Astrocyte (in vitro differentiated cells and primary cell): ENCODE measurements around the gene TMPO. TPM values are rescaled to one million over a fixed set of nuclear protein-coding genes. Genes with fewer than 3 reads are reported as not detected.

Experiments used
- DNase-seq: peaks from one replicate; pipeline ENCODE4 v3.0.0-alpha.2; 2010; ENCODE audit warnings: low read depth
- FAIRE-seq: peaks from 2 replicates; lab custom pipeline; 2011; peaks lifted over from hg19 to GRCh38; lab: Jason Lieb, UNC
- H2AFZ ChIP-seq: 2 replicates; pipeline ENCODE4 v1.6.0; 2012; ENCODE audit warnings: low read depth, low read length, inconsistent platforms
- H3K27ac ChIP-seq: 2 replicates; pipeline ENCODE4 v1.5.1; 2011; ENCODE audit warnings: low read depth, low read length, inconsistent platforms
- H3K27me3 ChIP-seq: 2 replicates; pipeline ENCODE4 v1.6.0; 2011; ENCODE audit warnings: low read length, inconsistent platforms; ENCODE audit not compliant: insufficient read depth
- H3K36me3 ChIP-seq: 2 replicates; pipeline ENCODE4 v1.5.1; 2011; ENCODE audit warnings: low read length, inconsistent platforms; ENCODE audit not compliant: insufficient read depth
- H3K4me1 ChIP-seq: 2 replicates; pipeline ENCODE4 v1.5.1; 2011; ENCODE audit warnings: low read length, inconsistent platforms; ENCODE audit not compliant: insufficient read depth
- H3K4me2 ChIP-seq: 2 replicates; pipeline ENCODE4 v1.6.0; 2012; ENCODE audit warnings: low read length, inconsistent platforms
- H3K4me3 ChIP-seq: 2 replicates; pipeline ENCODE4 v1.5.1; 2011; ENCODE audit warnings: low read depth, mild to moderate bottlenecking, low read length, inconsistent platforms; ENCODE audit not compliant: insufficient read depth
- H3K79me2 ChIP-seq: 2 replicates; pipeline ENCODE4 v1.6.0; 2012; ENCODE audit warnings: mild to moderate bottlenecking, low read length, inconsistent platforms; ENCODE audit not compliant: insufficient read depth
- H3K9ac ChIP-seq: 2 replicates; pipeline ENCODE4 v1.6.0; 2012; ENCODE audit warnings: mild to moderate bottlenecking, low read length, inconsistent platforms
- H3K9me3 ChIP-seq: 2 replicates; pipeline ENCODE4 v1.5.1; 2012; ENCODE audit warnings: low read depth, mild to moderate bottlenecking, low read length, inconsistent platforms; ENCODE audit not compliant: insufficient read depth
- H4K20me1 ChIP-seq: 2 replicates; pipeline ENCODE4 v1.6.0; 2012; ENCODE audit warnings: low read length, inconsistent platforms; ENCODE audit not compliant: insufficient read depth
- H3K27ac Mint-ChIP-seq: one replicate; pipeline ENCODE4 v1.8.0; 2021; ENCODE audit warnings: mild to moderate bottlenecking, mixed read lengths; ENCODE audit not compliant: unreplicated experiment
- H3K27me3 Mint-ChIP-seq: one replicate; pipeline ENCODE4 v1.8.0; 2021; ENCODE audit warnings: low read depth, mixed read lengths; ENCODE audit not compliant: unreplicated experiment
- H3K36me3 Mint-ChIP-seq: one replicate; pipeline ENCODE4 v1.8.0; 2021; ENCODE audit warnings: low read depth, mixed read lengths; ENCODE audit not compliant: unreplicated experiment
- H3K4me1 Mint-ChIP-seq: one replicate; pipeline ENCODE4 v1.8.0; 2021; ENCODE audit warnings: low read depth, mixed read lengths; ENCODE audit not compliant: unreplicated experiment
- H3K4me3 Mint-ChIP-seq: one replicate; pipeline ENCODE4 v1.8.0; 2021; ENCODE audit warnings: mild to moderate bottlenecking, moderate library complexity, mixed read lengths; ENCODE audit not compliant: unreplicated experiment
- H3K9me3 Mint-ChIP-seq: one replicate; pipeline ENCODE4 v1.8.0; 2021; ENCODE audit warnings: mild to moderate bottlenecking, mixed read lengths; ENCODE audit not compliant: unreplicated experiment
- EZH2 ChIP-seq: IDR thresholded peaks from 2 replicates; pipeline ENCODE4 v1.6.1; 2012; ENCODE audit warnings: mild to moderate bottlenecking, low read length, inconsistent platforms; ENCODE audit not compliant: insufficient read depth
- total RNA-seq: library from RNA; stranded (reverse); gene quantifications from 2 replicates; pipeline ENCODE4 v1.2.1, GENCODE V29; 2021
- TF ChIP-seq, protein P1 (sequence below): IDR thresholded peaks from 2 replicates; pipeline ENCODE4 v1.5.1; 2011; ENCODE audit warnings: low read depth, mild to moderate bottlenecking, inconsistent platforms, low read length, moderate library complexity; ENCODE audit not compliant: insufficient read depth

TMPO gene
- total RNA-seq, 1 donor from 2014 or later, result 39.2 TPM

- DNase-seq (no peak), FAIRE-seq (no peak)
- no peak overlapping the region for H3K27ac Mint-ChIP-seq
Observed at GRCh38 chr12:98471085-98471484, 44.3 kb upstream of the TMPO start.

DNA sequence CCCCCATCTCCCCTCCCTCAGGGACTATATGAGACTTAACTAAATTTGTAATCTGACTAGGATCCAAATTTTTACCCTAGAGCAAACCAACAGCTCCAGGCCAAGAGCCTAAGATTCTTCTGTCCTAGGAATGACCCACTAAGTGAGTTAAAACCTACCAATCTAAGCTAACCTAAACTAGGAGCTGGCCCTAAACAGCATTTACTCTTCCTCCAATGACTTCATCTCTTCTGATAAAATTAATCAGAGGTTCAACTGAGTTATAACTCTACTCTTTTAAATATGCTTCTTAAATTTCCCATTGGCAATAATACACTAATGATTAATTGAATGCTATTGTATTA lies 39.9 kb upstream of the TMPO start:
- H3K9me3 ChIP-seq, result no peaks in the 10 kb centered on the region
- peak overlapping the region; percentile 99 for H3K27ac Mint-ChIP-seq
- no peaks in the 10 kb centered on the region for H3K36me3 ChIP-seq
- no peak for DNase-seq
- H3K79me2 ChIP-seq, result no peaks in the 10 kb centered on the region
- no peaks in the 10 kb centered on the region for H3K36me3 Mint-ChIP-seq
- H3K27me3 ChIP-seq, result no peaks in the 10 kb centered on the region
- H4K20me1 ChIP-seq, result no peaks in the 10 kb centered on the region
- H3K9me3 Mint-ChIP-seq, result no peaks in the 10 kb centered on the region
- peak overlapping the region; percentile 2 for H2AFZ ChIP-seq
- peaks cover 3% of the 10 kb centered on the region for H3K4me1 ChIP-seq
- no peak overlapping the region for H3K4me3 Mint-ChIP-seq
- peak overlapping the region; percentile 28 for H3K9ac ChIP-seq
- H3K27me3 Mint-ChIP-seq, result no peaks in the 10 kb centered on the region
- no peak for FAIRE-seq
- H3K27ac ChIP-seq, result peak overlapping the region; percentile 55
- H3K4me1 Mint-ChIP-seq, result peaks cover 9% of the 10 kb centered on the region
- H3K4me2 ChIP-seq, result peak overlapping the region; percentile 57
- no peak overlapping the region for H3K4me3 ChIP-seq
- TF ChIP-seq, protein P1, sequence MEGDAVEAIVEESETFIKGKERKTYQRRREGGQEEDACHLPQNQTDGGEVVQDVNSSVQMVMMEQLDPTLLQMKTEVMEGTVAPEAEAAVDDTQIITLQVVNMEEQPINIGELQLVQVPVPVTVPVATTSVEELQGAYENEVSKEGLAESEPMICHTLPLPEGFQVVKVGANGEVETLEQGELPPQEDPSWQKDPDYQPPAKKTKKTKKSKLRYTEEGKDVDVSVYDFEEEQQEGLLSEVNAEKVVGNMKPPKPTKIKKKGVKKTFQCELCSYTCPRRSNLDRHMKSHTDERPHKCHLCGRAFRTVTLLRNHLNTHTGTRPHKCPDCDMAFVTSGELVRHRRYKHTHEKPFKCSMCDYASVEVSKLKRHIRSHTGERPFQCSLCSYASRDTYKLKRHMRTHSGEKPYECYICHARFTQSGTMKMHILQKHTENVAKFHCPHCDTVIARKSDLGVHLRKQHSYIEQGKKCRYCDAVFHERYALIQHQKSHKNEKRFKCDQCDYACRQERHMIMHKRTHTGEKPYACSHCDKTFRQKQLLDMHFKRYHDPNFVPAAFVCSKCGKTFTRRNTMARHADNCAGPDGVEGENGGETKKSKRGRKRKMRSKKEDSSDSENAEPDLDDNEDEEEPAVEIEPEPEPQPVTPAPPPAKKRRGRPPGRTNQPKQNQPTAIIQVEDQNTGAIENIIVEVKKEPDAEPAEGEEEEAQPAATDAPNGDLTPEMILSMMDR, result no peak
- no peak for TF ChIP-seq EZH2

More at GRCh38 chr12:98471085-98471484, 44.3 kb upstream of the TMPO start:
- no peaks in the 10 kb centered on the region for H3K27me3 ChIP-seq
- no peak overlapping the region for H3K27ac ChIP-seq
- no peaks in the 10 kb centered on the region for H3K79me2 ChIP-seq
- H3K36me3 Mint-ChIP-seq, result no peaks in the 10 kb centered on the region
- H3K4me3 ChIP-seq, result no peak overlapping the region
- no peak overlapping the region for H3K9ac ChIP-seq
- H3K27me3 Mint-ChIP-seq, result no peaks in the 10 kb centered on the region
- H3K9me3 ChIP-seq, result no peaks in the 10 kb centered on the region
- peaks cover 10% of the 10 kb centered on the region for H3K4me1 Mint-ChIP-seq
- peaks cover 3% of the 10 kb centered on the region for H3K4me1 ChIP-seq
- H2AFZ ChIP-seq, result no peak overlapping the region
- no peak overlapping the region for H3K4me3 Mint-ChIP-seq
- H3K9me3 Mint-ChIP-seq, result no peaks in the 10 kb centered on the region
- H3K4me2 ChIP-seq, result no peak overlapping the region
- H3K36me3 ChIP-seq, result no peaks in the 10 kb centered on the region
- H4K20me1 ChIP-seq, result no peaks in the 10 kb centered on the region
- TF ChIP-seq, protein P1, result no peak
- no peak for TF ChIP-seq EZH2

DNA sequence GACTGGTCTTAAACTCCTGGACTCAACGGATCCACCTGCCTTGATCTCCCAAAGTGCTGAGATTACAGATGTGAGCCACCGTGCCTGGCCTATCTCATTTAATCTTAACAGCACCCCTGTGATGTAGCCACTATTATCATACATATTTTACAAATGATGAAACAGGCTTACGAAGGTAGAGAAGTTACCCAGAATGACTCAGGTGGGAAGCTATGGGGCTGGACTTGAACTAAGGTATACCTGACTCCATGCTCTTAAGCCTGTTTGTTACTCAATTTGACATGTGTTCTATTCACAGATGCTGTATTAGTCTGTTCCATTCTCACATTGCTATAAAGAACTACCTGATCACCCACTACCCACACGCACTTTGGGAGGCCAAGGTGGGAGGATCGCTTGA lies 36.8 kb upstream of the TMPO start:
- peaks cover 3% of the 10 kb centered on the region for H3K4me1 ChIP-seq
- TF ChIP-seq EZH2, result no peak
- TF ChIP-seq, protein P1, result no peak
- H3K27me3 Mint-ChIP-seq, result no peaks in the 10 kb centered on the region

More for the DNA sequence above, 36.8 kb upstream of the TMPO start:
- Mint-ChIP-seq H3K36me3 (no peaks in the 10 kb centered on the region), H3K4me1 (peaks cover 9% of the 10 kb centered on the region), H3K27ac (no peak overlapping the region), H3K9me3 (peaks cover 4% of the 10 kb centered on the region), H3K4me3 (no peak overlapping the region)
- DNase-seq (no peak), FAIRE-seq (no peak)
- no peak overlapping the region for H3K27ac ChIP-seq
- no peak overlapping the region for H3K9ac ChIP-seq
- H3K9me3 ChIP-seq, result peaks cover 2% of the 10 kb centered on the region
- H3K79me2 ChIP-seq, result no peaks in the 10 kb centered on the region
- no peaks in the 10 kb centered on the region for H3K36me3 ChIP-seq
- no peak overlapping the region for H2AFZ ChIP-seq
- H4K20me1 ChIP-seq, result no peaks in the 10 kb centered on the region
- no peak overlapping the region for H3K4me3 ChIP-seq
- H3K27me3 ChIP-seq, result no peaks in the 10 kb centered on the region
- no peak overlapping the region for H3K4me2 ChIP-seq
